HEK293T (cell line): Measurements from ENCODE around the gene PPWD1.
"Not testable (repeated sequence)": the region's sequence is repeated elsewhere in the genome, so short reads cannot be mapped to it uniquely, and the experiment has no call there.

Source experiments
- CTCF ChIA-PET: fragments of 350-600 bp; formaldehyde crosslinking; extraction: SDS; loops from one replicate; lab custom pipeline; 2021; ENCODE audit warnings: antibody characterized with exemption, inconsistent platforms; lab: Yijun Ruan, JAX
- POLR2A ChIA-PET: fragments of 350-600 bp; formaldehyde crosslinking; extraction: SDS; loops from one replicate; lab custom pipeline; 2020; ENCODE audit warnings: antibody characterized with exemption, inconsistent platforms; lab: Yijun Ruan, JAX
- DNase-seq: peaks from one replicate; pipeline ENCODE4 v3.0.0; 2012; ENCODE audit warnings: mixed read lengths; ENCODE audit errors: extremely low spot score
- ARNT ChIP-seq: fragments of 450-650 bp; IDR thresholded peaks from 2 replicates; pipeline ENCODE4 v1.6.1; 2017; ENCODE audit warnings: mild to moderate bottlenecking
- BHLHE40 ChIP-seq: fragments of 450-650 bp; IDR thresholded peaks from 2 replicates; pipeline ENCODE4 v1.6.1; 2016; ENCODE audit warnings: mild to moderate bottlenecking, moderate library complexity, borderline replicate concordance
- CTBP1 ChIP-seq: fragments of 450-650 bp; IDR thresholded peaks from 2 replicates; pipeline ENCODE4 v1.6.1; 2016; ENCODE audit warnings: borderline replicate concordance
- ELF4 ChIP-seq: fragments of 450-650 bp; IDR thresholded peaks from 2 replicates; pipeline ENCODE4 v1.6.1; 2017; ENCODE audit warnings: antibody characterized with exemption
- FOXA1 ChIP-seq: fragments of 450-650 bp; IDR thresholded peaks from 2 replicates; pipeline ENCODE4 v1.6.1; 2016; ENCODE audit warnings: mild to moderate bottlenecking
- FOXK2 ChIP-seq: fragments of 450-650 bp; IDR thresholded peaks from 2 replicates; pipeline ENCODE4 v1.6.1; 2016; ENCODE audit warnings: mild to moderate bottlenecking
- FOXM1 ChIP-seq: fragments of 450-650 bp; IDR thresholded peaks from 2 replicates; pipeline ENCODE4 v1.6.1; 2017; ENCODE audit warnings: mild to moderate bottlenecking, borderline replicate concordance
- HDGF ChIP-seq: fragments of 450-650 bp; IDR thresholded peaks from 2 replicates; pipeline ENCODE4 v1.6.1; 2017; ENCODE audit warnings: antibody characterized with exemption, borderline replicate concordance
- L3MBTL2 ChIP-seq: fragments of 450-650 bp; conservative IDR thresholded peaks from 2 replicates; pipeline ENCODE4 v1.6.1; 2016; ENCODE audit warnings: mild to moderate bottlenecking
- LEF1 ChIP-seq: fragments of 450-650 bp; IDR thresholded peaks from 2 replicates; pipeline ENCODE4 v1.6.1; 2017; ENCODE audit warnings: mild to moderate bottlenecking, borderline replicate concordance
- NFRKB ChIP-seq: fragments of 450-650 bp; IDR thresholded peaks from 2 replicates; pipeline ENCODE4 v1.6.1; 2016; ENCODE audit warnings: mild to moderate bottlenecking, moderate library complexity
- PKNOX1 ChIP-seq: fragments of 450-650 bp; IDR thresholded peaks from 2 replicates; pipeline ENCODE4 v1.6.1; 2016
- SP1 ChIP-seq: fragments of 450-650 bp; IDR thresholded peaks from 2 replicates; pipeline ENCODE4 v1.6.1; 2017
- SUZ12 ChIP-seq: fragments of 450-650 bp; IDR thresholded peaks from 2 replicates; pipeline ENCODE4 v1.6.1; 2016; ENCODE audit warnings: mild to moderate bottlenecking
- TARDBP ChIP-seq: fragments of 450-650 bp; IDR thresholded peaks from 2 replicates; pipeline ENCODE4 v1.6.1; 2016
- ZNF384 ChIP-seq: fragments of 450-650 bp; IDR thresholded peaks from 2 replicates; pipeline ENCODE4 v1.6.1; 2016

Gene PPWD1

GRCh38 chr5:65588694-65589093 lies 25.6 kb downstream of the PPWD1 start:
- ChIA-PET POLR2A (no interaction called here), CTCF (no interaction called here)
- TF ChIP-seq SP1 (no peak), PKNOX1 (no peak), ELF4 (no peak), L3MBTL2 (no peak), SUZ12 (no peak), FOXK2 (no peak), FOXM1 (no peak), ARNT (no peak), FOXA1 (no peak), NFRKB (no peak), ZNF384 (no peak), TARDBP (no peak), HDGF (no peak), BHLHE40 (no peak), LEF1 (no peak), CTBP1 (no peak)

GRCh38 chr5:65601761-65602160 lies 38.7 kb downstream of the PPWD1 start:
- DNase-seq, CTCF ChIA-PET, POLR2A ChIA-PET: not testable (repeated sequence)

More at GRCh38 chr5:65588694-65589093, 25.6 kb downstream of the PPWD1 start:
- no peak for DNase-seq

DNA sequence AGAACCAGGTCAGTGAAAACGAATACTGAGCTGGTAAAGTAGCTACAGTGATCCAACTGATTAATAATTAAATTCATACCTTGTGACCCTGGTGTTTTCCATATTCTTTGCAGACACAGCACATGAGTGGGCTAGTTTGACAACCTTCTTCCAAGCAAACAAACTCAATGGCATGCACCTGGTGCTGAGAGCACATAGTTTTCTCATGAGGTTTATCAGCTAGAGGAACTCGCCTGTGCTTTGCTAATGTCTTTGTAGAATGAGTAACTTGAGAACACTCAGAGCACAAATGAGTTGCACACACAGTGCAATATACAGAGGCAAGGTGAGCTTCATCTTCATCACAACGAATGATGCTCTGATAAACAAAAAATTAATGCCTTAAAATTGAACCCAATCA lies 48.4 kb downstream of the PPWD1 start:
- TF ChIP-seq FOXA1 (no peak), CTBP1 (no peak), ELF4 (no peak), FOXM1 (no peak), SUZ12 (no peak), L3MBTL2 (no peak), FOXK2 (no peak), TARDBP (no peak)
- ChIA-PET CTCF (no interaction called here), POLR2A (interaction anchor here (0.6 to 0.8 kb wide), 2 partner anchors 10 to 12 kb away, joined by 3 read pairs; partner anchors contain the start of gene TRIM23)
- no peak for DNase-seq

DNA sequence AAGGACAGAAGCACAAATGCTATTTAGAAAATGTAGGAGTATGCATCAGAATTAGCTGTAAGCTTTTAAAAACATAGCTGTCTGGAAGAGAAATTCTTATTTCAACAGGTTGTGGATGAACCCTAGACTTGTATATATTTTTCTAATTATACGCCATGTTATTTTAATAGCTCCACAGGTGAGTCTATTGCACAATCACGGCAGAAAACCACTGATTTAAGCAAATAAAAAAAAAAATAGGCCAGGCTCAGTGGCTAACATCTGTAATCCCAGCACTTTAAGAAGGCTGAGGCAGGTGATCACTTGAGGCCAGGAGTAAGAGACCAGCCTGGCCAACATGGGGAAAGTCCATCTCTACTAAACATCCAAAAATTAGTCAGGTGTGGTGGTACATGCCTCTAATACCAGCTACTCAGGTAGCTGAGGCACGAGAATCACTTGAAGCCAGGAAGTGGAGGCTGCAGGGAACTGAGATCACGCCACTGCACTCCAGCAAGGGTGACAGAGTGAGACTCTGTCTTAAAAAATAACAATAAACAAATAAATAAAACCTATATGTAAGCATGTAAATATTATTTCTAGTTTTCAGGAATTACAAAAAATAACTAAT lies 49.3 kb downstream of the PPWD1 start:
- POLR2A ChIA-PET, result interaction anchor here (0.8 kb wide), 1 partner anchor 9 kb away, joined by 3 read pairs; no protein-coding TSS in a partner anchor
- DNase-seq, result no peak

DNA sequence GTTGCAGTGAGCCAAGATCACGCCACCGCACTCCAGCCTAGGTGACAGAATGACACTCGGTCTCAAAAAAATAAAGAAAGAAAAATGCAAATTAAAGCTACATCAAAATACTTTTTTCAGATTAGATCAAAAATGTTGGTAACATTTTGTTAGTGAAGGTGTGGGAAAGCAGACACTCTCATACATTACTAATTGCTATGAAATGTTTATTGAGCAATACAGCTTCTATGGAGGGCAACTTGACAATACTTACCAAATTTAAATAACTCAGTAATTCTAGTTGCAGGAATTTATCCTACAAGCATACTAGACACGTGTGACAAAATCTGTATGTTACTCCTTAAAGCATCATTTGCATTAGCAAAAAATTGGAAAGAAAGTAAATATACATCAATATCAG lies 56.9 kb downstream of the PPWD1 start:
- TF ChIP-seq PKNOX1, result no peak
- POLR2A ChIA-PET, result no interaction called here
- CTCF ChIA-PET, result no interaction called here
- DNase-seq, result no peak

More for the DNA sequence above, 49.3 kb downstream of the PPWD1 start:
- no peak for TF ChIP-seq PKNOX1
- no peak for TF ChIP-seq TARDBP
- CTCF ChIA-PET, result no interaction called here

DNA sequence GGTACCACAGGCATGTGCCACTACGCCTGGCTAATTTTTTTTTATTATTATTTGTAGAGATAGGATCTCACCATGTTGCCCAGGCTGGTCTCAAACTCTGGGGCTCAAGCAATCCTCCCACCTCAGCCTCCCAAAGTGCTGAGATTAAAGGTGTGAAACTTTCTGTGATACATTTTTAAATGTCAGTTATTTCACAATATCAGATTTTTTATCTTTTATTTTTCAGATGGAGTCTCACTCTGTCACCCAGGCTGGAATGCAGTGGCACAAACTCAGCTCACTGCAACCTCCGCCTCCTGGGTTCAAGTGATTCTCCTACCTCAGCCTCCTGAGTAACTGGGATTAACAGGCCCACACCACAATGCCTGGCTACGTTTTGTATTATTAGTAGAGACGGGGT lies 58.9 kb downstream of the PPWD1 start:
- CTCF ChIA-PET, DNase-seq: not testable (repeated sequence)
- POLR2A ChIA-PET, result interaction anchor here (1.6 kb wide), 1 partner anchor 10 kb away, joined by 3 read pairs; no protein-coding TSS in a partner anchor

- no peak for DNase-seq
- ChIA-PET POLR2A (interaction anchor here (0.6 to 1.6 kb wide), 7 partner anchors 12 to 61 kb away, joined by 3 to 6 read pairs (median 3); partner anchors contain the start of genes CENPK and PPWD1), CTCF (interaction anchor here (0.7 kb wide), 1 partner anchor 791 kb away, joined by 3 read pairs; no protein-coding TSS in a partner anchor)
- no peak for TF ChIP-seq L3MBTL2
- no peak for TF ChIP-seq ELF4
- TF ChIP-seq SP1, result no peak
- TF ChIP-seq PKNOX1, result no peak
- no peak for TF ChIP-seq HDGF
- TF ChIP-seq SUZ12, result no peak
- TF ChIP-seq CTBP1, result no peak
- TF ChIP-seq FOXM1, result no peak
- no peak for TF ChIP-seq ARNT
- TF ChIP-seq FOXA1, result no peak
- no peak for TF ChIP-seq NFRKB
- no peak for TF ChIP-seq BHLHE40
- no peak for TF ChIP-seq TARDBP
- no peak for TF ChIP-seq ZNF384
- no peak for TF ChIP-seq FOXK2
- TF ChIP-seq LEF1, result no peak
Observed at GRCh38 chr5:65623482-65623881, 60.4 kb downstream of the PPWD1 start.
